Keratinocyte (primary cell): ENCODE measurements around the gene TCIRG1.

Source experiments
- CTCF ChIP-seq, 3 experiments: IDR thresholded peaks in 1 of 3; conservative IDR thresholded peaks in 1 of 3; optimal IDR thresholded peaks in 1 of 3; 2 replicates in 2 of 3; 3 replicates in 1 of 3; pipeline versions ENCODE3 to v1.5.1; 2011; ENCODE audit warnings: low read length in 3 of 3, mild to moderate bottlenecking in 3 of 3, moderate library complexity in 2 of 3, control low read depth in 1 of 3, inconsistent platforms in 1 of 3; ENCODE audit not compliant: insufficient read depth in 2 of 3; ENCODE audit errors: extremely low read depth in 1 of 3
- EZH2 ChIP-seq: IDR thresholded peaks from one replicate; pipeline ENCODE4 v1.6.1; 2012; ENCODE audit warnings: inconsistent platforms, mild to moderate bottlenecking, low read length, moderate library complexity

- TF ChIP-seq CTCF (optimal IDR thresholded peaks at IDR 0.05 in 1 of 3, IDR thresholded peaks at IDR 0.05 in 1 of 3, conservative IDR thresholded peaks at IDR 0.05 in 1 of 3; ENCODE audit: extremely low read depth in 1 of 3, insufficient read depth in 2 of 3, low read length in 3 of 3), result no peak
- no peak for TF ChIP-seq EZH2
These were observed 8.3 kb upstream of the TCIRG1 start, which contains the start of gene NDUFS8 for GRCh38 chr11:68030318-68031143.
